COR-L47 (cell line): Measurements from ENCODE around the gene INO80C.

Experiments
- DNase-seq: peaks from one replicate; lab custom pipeline; 2025; lab: John Stamatoyannopoulos, UW

The INO80C gene

DNA sequence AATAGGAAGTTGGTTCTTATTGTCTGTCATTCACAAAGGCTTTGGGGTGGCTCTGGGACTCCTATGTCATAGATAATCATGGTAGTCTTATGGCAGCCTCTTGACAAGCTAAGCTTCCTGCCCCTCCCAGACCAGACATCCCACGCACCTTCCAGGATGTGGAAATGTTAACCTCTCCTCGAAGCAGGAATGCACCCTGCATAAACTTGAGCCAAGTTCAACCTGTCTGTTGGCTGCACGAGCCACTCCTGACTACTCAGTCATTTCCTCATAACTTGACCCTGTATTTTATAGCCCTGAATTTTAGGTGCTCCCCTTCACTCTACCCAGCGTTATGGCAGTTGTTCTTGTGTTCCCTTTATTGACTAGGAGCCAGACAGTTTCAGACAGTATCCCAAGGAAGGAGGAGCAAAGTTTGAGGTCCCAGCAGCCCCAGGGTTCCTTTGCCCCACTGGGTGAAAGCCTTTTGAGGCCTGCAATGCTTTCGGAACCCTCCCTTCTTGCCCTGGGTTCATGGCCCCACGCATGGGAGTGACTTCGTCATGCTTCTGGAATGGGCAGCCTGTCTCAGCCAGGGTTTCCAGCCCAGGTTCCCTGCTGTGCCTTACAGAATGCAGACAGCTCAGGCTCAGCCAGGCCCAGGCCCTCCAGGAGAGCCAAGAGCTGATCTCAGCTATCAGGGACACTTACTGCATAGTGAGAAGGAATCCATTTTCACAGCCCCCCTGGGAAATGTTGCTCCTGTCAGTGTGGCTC is 15.6 kb upstream of the INO80C start:
- no peak for DNase-seq

DNA sequence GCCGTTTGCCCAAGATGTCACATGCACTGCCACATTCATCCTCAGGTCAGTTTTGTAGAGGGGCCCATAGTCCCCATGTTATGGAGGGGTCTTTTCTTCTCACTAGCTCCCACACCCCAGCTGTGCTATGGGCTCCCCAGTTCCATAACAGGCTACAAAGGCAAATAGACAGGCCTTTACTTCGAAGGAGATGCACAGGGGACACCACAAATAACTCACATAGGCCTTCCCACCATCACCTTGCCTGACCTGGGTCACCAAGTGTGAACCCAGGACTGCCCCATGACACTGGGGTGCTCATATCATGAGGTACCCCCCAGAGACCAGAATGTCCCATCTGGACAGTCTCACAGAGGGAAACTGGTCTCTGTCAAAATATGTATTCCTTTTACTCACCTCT is 15.0 kb upstream of the INO80C start:
- no peak for DNase-seq

GRCh38 chr18:35511833-35512232 is 14.1 kb upstream of the INO80C start:
- DNase-seq, result no peak

- DNase-seq, result no peak
These were observed 13.7 kb upstream of the INO80C start for GRCh38 chr18:35511428-35511827.

DNA sequence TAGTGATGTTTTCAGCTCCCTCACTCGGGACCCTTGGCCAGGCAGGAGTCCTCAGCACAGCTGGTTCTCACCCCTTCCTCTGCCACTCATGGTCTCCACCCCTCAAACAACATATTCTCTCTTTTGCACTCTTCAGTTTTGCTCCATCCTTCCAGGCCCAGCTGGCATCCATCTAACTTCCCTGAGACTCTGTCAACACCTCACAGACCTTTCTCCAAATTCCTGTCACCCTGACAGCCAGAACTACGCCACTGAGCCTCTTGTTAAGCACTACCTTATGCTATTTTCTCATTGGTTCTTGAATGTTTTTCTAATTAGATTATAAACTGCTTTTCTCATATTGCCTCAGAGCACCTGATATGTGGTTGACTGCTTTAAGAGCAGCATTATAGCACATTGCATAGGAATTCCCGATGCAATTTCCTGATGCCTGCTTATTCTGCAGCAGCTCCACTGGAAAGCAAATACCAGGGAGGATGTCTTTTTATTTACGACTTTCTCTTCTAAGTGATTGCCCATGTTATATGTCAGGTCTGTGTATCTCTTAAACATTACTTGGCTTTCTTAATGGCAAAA is 12.4 kb upstream of the INO80C start:
- DNase-seq, result no peak

- no peak for DNase-seq
These were observed 11.1 kb upstream of the INO80C start for GRCh38 chr18:35508746-35509338.

GRCh38 chr18:35508030-35508429 is 10.3 kb upstream of the INO80C start:
- DNase-seq, result no peak

- DNase-seq, result no peak
These were observed 9.9 kb upstream of the INO80C start for GRCh38 chr18:35507623-35508022.

GRCh38 chr18:35507192-35507591 is 9.4 kb upstream of the INO80C start:
- DNase-seq, result no peak

DNA sequence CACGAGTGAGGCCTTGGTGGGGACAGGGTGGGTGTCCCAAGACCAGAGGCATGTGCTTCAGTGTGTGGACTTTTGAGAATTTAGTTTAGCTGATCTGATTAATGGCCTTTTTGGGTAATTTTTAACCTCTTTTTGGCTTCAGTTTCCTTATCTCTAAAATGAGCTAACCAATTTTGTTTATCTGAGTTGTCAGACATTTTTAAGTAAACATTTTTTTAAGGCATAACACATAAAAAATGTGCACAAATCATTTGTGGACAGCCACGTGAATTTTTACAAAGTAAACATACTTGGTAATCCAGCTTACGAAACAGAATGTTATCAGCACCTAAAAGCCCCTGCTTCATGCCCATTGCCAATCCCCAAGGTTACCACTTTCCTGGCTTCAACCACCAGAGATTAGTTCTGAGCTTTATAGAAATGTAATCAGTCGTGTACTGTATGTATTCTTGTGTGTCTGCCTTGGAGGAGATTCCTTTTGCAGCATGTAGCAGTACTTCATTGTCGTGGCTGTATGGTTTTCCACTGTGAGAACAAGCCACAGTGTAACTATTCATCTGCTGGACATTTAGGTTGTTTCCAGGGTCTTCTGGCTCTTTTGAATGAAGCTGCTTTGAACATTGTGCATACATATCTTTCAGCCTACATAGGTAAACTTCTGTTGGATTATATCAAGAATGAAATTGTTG is 8.4 kb upstream of the INO80C start:
- DNase-seq, result no peak

GRCh38 chr18:35504996-35505395 is 7.2 kb upstream of the INO80C start:
- no peak for DNase-seq

DNA sequence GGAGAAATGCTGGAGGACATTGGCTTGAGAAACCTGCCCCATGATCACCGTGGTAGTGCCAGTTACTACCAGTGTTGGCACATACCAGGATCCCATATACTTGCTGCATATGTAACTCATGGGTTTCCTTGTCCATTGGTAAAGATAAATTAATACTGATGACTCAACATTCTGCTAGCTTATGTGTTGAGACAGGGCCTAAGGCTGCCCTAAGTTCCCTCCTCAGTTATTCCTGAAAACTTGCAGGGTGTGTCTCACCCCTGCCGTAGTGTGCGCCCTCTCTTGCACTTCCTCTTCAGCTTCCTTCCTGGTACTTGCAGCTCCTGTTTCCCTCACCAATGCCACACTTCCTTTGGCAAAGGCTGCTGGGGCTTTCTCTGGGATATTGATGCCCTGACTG is 4.3 kb upstream of the INO80C start:
- no peak for DNase-seq

DNA sequence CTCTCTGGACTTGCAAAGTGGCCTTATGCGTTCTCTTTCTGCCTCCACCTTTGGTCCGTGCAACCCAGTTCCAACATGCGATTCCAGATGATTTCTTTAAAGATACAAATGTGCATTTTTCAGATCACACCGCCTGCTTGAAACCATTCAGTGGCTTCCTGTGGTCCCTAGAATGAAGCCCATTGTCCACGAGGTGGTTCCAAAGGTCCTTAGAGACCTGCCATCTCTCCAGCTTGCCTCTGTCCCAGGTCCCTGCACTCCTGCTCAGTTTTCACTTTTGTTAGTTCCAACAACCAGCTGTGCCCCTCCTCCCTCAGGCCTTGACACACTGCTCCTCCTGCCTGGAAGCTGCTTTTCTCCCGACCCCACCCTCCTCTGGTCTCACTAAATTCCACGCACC is 3.6 kb upstream of the INO80C start:
- no peak for DNase-seq

GRCh38 chr18:35500113-35500512 is 2.4 kb upstream of the INO80C start:
- DNase-seq, result no peak

- peak; percentile 50 for DNase-seq
These were observed 762 bp downstream of the INO80C start for GRCh38 chr18:35497027-35497369.

GRCh38 chr18:35495536-35496314 is 2.0 kb downstream of the INO80C start:
- no peak for DNase-seq

- no peak for DNase-seq
These were observed 3.2 kb downstream of the INO80C start for GRCh38 chr18:35494251-35495220.

- DNase-seq, result no peak
These were observed 6.1 kb downstream of the INO80C start for GRCh38 chr18:35491700-35492077.

- DNase-seq, result no peak
These were observed 6.7 kb downstream of the INO80C start for GRCh38 chr18:35490894-35491699.

- DNase-seq, result no peak
These were observed 7.8 kb downstream of the INO80C start for GRCh38 chr18:35489913-35490490.
